ENCODE results near the gene ZNF254.

DNA sequence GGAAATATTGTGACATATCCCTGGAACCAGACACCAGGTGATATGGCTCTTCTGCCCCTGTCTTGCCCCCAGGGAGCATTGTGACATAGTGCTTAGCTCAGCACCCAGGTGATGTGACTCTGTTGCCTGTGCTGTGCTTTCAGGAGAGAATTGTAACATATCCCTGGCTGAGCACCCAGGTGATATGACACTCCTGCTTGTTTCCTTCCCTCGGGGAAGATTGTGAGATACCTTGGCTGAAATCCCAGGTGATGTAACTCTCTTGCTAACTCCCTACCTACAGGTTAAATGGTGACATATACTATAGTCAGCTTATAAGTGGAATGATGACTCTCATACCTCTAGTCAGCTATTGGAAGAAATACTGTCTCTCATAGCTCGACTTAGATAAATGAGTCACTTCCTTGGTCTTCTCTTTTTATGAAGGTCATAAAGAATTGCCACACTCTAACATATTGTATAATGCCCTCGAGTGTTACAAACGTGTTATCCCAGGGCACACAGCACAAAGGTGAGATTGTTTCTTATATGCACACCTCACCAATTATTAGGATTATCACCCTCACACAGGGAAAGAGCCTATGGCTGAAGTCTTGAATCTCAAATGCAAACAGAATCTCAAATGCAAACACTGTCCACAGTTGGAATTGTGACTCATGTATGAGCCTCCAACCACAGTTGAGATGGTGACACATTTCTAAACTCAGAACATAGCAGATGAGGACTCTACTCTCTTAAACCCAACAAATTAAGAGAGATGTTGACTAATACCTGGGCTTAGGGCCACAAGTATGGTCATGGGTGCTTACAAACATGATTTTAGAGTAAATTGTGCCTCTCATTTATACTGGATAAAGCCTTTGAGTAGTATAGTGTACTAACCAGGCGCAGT, 32.7 kb upstream of the ZNF254 start:
- TF ChIP-seq NFXL1 (IDR thresholded peaks at IDR 0.05; ENCODE audit: borderline replicate concordance) (no peak), RFX5 (IDR thresholded peaks at IDR 0.05; ENCODE audit: low read depth, low read length) (no peak), MYC (IDR thresholded peaks at IDR 0.05; ENCODE audit: insufficient read depth, insufficient read length, insufficient replicate concordance, low read length, severe bottlenecking) (no peak), POLR2AphosphoS5 (IDR thresholded peaks at IDR 0.05; ENCODE audit: low read length) (no peak), TCF12 (IDR thresholded peaks at IDR 0.05; ENCODE audit: low read depth, low read length) (no peak), NRF1 (conservative IDR thresholded peaks at IDR 0.05; ENCODE audit: low read depth, low read length) (no peak), POLR2A (IDR thresholded peaks at IDR 0.05; ENCODE audit: low read depth, low read length) (no peak), CHD2 (IDR thresholded peaks at IDR 0.05; ENCODE audit: borderline replicate concordance, low read depth, low read length) (no peak), ESRRA (IDR thresholded peaks at IDR 0.05; ENCODE audit: low read length) (no peak), TCF7 (IDR thresholded peaks at IDR 0.05; ENCODE audit: borderline replicate concordance) (no peak), NBN (IDR thresholded peaks at IDR 0.05) (no peak)
- TF ChIP-seq, protein P1, sequence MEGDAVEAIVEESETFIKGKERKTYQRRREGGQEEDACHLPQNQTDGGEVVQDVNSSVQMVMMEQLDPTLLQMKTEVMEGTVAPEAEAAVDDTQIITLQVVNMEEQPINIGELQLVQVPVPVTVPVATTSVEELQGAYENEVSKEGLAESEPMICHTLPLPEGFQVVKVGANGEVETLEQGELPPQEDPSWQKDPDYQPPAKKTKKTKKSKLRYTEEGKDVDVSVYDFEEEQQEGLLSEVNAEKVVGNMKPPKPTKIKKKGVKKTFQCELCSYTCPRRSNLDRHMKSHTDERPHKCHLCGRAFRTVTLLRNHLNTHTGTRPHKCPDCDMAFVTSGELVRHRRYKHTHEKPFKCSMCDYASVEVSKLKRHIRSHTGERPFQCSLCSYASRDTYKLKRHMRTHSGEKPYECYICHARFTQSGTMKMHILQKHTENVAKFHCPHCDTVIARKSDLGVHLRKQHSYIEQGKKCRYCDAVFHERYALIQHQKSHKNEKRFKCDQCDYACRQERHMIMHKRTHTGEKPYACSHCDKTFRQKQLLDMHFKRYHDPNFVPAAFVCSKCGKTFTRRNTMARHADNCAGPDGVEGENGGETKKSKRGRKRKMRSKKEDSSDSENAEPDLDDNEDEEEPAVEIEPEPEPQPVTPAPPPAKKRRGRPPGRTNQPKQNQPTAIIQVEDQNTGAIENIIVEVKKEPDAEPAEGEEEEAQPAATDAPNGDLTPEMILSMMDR (IDR thresholded peaks at IDR 0.05 in 2 of 3, conservative IDR thresholded peaks at IDR 0.05 in 1 of 3; ENCODE audit: control insufficient read depth in 2 of 3, extremely low read depth in 1 of 3, insufficient read depth in 1 of 3, low read depth in 3 of 3, low read length in 3 of 3) = no peak
